C4-2B (cell line): ENCODE measurements around the gene RITA1.

Experiments
- CTCF ChIP-seq: fragments of 450-650 bp; conservative IDR thresholded peaks from 2 replicates; pipeline ENCODE4 v1.5.1; 2017; ENCODE audit warnings: mild to moderate bottlenecking
- ZFX ChIP-seq: fragments of 450-650 bp; IDR thresholded peaks from 2 replicates; pipeline ENCODE4 v1.6.1; 2017

- TF ChIP-seq CTCF (no peak), ZFX (no peak)
Measured at GRCh38 chr12:113236539-113237399, 51.2 kb downstream of the RITA1 start.
